GF-D8 (cell line): Measurements from ENCODE around the gene GFOD2.
"Not testable (repeated sequence)": the region's sequence is repeated elsewhere in the genome, so short reads cannot be mapped to it uniquely, and the experiment has no call there.

ENCODE experiments used
- DNase-seq: peaks from one replicate; lab custom pipeline; 2025; lab: John Stamatoyannopoulos, UW

GFOD2 gene

GRCh38 chr16:67719048-67719777 is at the start of gene GFOD2:
TSS of gene GFOD2 (minus strand) at chr16:67719316. CDS start at chr16:67685715, 33,601 bp downstream.
- DNase-seq, result peak; percentile 79

GRCh38 chr16:67767953-67768352 is 48.8 kb upstream of the GFOD2 start:
- DNase-seq, result no peak

GRCh38 chr16:67766291-67766690 is 47.2 kb upstream of the GFOD2 start:
- no peak for DNase-seq

- no peak for DNase-seq
These were observed 45.1 kb upstream of the GFOD2 start for GRCh38 chr16:67764158-67764667.

- no peak for DNase-seq
These were observed 44.0 kb upstream of the GFOD2 start for GRCh38 chr16:67763066-67763465.

GRCh38 chr16:67762385-67762784 is 43.3 kb upstream of the GFOD2 start:
- DNase-seq, result no peak

- no peak for DNase-seq
These were observed 42.8 kb upstream of the GFOD2 start for GRCh38 chr16:67761924-67762323.

- DNase-seq, result no peak
These were observed 41.8 kb upstream of the GFOD2 start for GRCh38 chr16:67760956-67761230.

- peak; percentile 26 for DNase-seq
These were observed 41.3 kb upstream of the GFOD2 start for GRCh38 chr16:67760206-67760955.

GRCh38 chr16:67758966-67759365 is 39.9 kb upstream of the GFOD2 start:
- no peak for DNase-seq

- DNase-seq, result no peak
These were observed 38.9 kb upstream of the GFOD2 start for GRCh38 chr16:67758006-67758405.

GRCh38 chr16:67752641-67753040 is 33.5 kb upstream of the GFOD2 start:
- DNase-seq, result no peak

- not testable (repeated sequence) for DNase-seq
These were observed 32.2 kb upstream of the GFOD2 start for GRCh38 chr16:67751331-67751730.

- DNase-seq, result no peak
These were observed 31.4 kb upstream of the GFOD2 start for GRCh38 chr16:67750466-67750865.

GRCh38 chr16:67749436-67750078 is 30.4 kb upstream of the GFOD2 start:
- no peak for DNase-seq

GRCh38 chr16:67748834-67749233 is 29.7 kb upstream of the GFOD2 start:
- DNase-seq, result no peak

- DNase-seq, result no peak
These were observed 27.7 kb upstream of the GFOD2 start for GRCh38 chr16:67746846-67747245.

GRCh38 chr16:67741118-67741517 is 22.0 kb upstream of the GFOD2 start:
- DNase-seq, result no peak

- DNase-seq, result no peak
These were observed 21.3 kb upstream of the GFOD2 start for GRCh38 chr16:67740391-67740790.

GRCh38 chr16:67736858-67737257 is 17.7 kb upstream of the GFOD2 start:
- DNase-seq, result no peak

- no peak for DNase-seq
These were observed 15.7 kb upstream of the GFOD2 start for GRCh38 chr16:67734731-67735201.

- DNase-seq, result no peak
These were observed 14.8 kb upstream of the GFOD2 start for GRCh38 chr16:67733734-67734470.
